ENCODE results near the gene PITPNM1. TPM values are rescaled to one million over a fixed set of nuclear protein-coding genes. Genes with fewer than 3 reads are reported as not detected.

The PITPNM1 gene
- polyA plus RNA-seq, 5 donors = 16.3 to 33.3 (median 19.5) TPM

- no peak for DNase-seq
Observed at GRCh38 chr11:67503119-67504004, 1.8 kb downstream of the PITPNM1 start.

- DNase-seq = no peak
Observed at GRCh38 chr11:67502328-67502979, 2.7 kb downstream of the PITPNM1 start.

GRCh38 chr11:67501854-67502253, 3.3 kb downstream of the PITPNM1 start:
- no peak for DNase-seq

- DNase-seq = no peak
Observed at GRCh38 chr11:67500831-67501715, 4.1 kb downstream of the PITPNM1 start.

- no peak for DNase-seq
Observed at GRCh38 chr11:67500484-67500821, 4.7 kb downstream of the PITPNM1 start.

GRCh38 chr11:67499808-67500483, 5.2 kb downstream of the PITPNM1 start:
- no peak for DNase-seq

GRCh38 chr11:67498544-67498972, 6.6 kb downstream of the PITPNM1 start:
- DNase-seq = no peak

GRCh38 chr11:67497656-67498291, 7.4 kb downstream of the PITPNM1 start:
- DNase-seq = no peak

- no peak for DNase-seq
Observed at GRCh38 chr11:67496113-67496512, 9.1 kb downstream of the PITPNM1 start.

- no peak for DNase-seq
Observed at GRCh38 chr11:67495234-67496005, 9.7 kb downstream of the PITPNM1 start.

GRCh38 chr11:67494371-67495233, 10.6 kb downstream of the PITPNM1 start:
- DNase-seq = no peak

- no peak for DNase-seq
Observed at GRCh38 chr11:67493548-67494370, 11.4 kb downstream of the PITPNM1 start.

- DNase-seq = no peak
Observed at GRCh38 chr11:67492801-67493547, 12.2 kb downstream of the PITPNM1 start.

- DNase-seq = no peak
Observed at GRCh38 chr11:67492069-67492727, 13.0 kb downstream of the PITPNM1 start.

- DNase-seq = no peak
Observed at GRCh38 chr11:67491276-67492068, 13.7 kb downstream of the PITPNM1 start.

- no peak for DNase-seq
Observed at GRCh38 chr11:67490727-67491065, 14.5 kb downstream of the PITPNM1 start.

Data from right lung (tissue), 5 donors.